GM19025 (cell line): ENCODE data around the gene DHRS1.
A peak's percentile ranks its signal among the peaks of the same experiment; 100 is the strongest.
"Not testable (repeated sequence)": the region's sequence is repeated elsewhere in the genome, so short reads cannot be mapped to it uniquely, and the experiment has no call there.

Experiments used
- ATAC-seq: cut with Tn5 transposase; IDR thresholded peaks from one replicate; pipeline ENCODE4 v1.9.1; 2021; ENCODE audit warnings: mild to moderate bottlenecking, low read depth, moderate library complexity; ENCODE audit not compliant: unreplicated experiment

Gene DHRS1

DNA sequence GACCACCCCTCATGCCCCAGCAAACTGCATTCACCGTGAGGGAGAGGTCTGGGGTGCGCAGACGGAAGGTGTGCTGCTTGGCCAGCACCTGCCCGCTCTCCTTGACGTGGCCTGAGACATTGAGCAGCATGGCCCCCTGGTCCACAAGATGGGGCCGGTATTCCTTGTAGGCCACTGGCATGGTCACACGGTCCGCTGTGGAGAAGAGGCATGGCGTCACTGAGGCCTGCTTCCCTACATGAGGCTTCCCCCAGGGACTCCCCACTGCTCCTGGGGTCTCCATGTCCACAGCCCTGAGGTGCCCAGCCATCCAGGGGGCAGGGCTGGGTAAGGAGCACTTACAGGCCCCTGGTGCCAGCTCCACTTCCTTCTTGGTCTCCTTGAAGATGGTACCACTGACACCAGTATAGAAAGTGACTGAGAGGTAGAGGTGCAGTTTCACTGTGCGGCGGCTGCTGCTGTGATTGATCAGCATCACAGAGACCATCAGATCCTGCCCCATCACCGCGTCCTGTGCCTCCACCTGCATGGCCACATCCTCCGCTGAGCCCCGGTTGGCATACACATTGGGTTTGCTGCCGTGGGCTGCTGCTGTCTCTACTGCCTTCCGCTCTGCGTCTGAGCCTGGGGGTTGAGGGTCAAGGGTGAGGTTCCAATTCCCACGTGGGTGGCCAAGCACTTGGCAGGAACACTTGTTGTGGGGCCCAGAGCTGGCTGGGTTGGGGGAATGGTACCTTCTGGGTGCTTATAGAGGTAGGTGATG lies 44.8 kb downstream of the DHRS1 start:
- ATAC-seq = no peak

DNA sequence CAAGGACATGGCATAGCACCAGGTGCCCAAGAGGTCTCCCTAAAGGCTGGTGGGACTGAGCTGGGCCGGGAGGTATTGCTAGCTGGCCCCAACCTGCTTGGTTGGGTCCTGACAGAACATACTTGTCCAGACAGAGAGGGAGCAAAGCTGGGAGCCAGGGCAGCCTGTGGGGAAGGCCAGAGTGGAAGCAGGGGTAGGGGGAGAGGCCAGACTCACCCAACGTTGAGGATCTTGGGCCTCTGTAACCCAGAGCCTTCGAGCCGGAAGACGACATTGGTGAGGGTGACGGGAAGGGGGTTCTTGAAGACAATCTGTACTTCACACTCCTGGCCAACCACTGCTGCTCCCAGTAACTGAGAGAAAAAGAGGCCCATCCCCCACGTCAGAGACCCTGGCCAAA lies 45.6 kb downstream of the DHRS1 start:
- no peak for ATAC-seq

DNA sequence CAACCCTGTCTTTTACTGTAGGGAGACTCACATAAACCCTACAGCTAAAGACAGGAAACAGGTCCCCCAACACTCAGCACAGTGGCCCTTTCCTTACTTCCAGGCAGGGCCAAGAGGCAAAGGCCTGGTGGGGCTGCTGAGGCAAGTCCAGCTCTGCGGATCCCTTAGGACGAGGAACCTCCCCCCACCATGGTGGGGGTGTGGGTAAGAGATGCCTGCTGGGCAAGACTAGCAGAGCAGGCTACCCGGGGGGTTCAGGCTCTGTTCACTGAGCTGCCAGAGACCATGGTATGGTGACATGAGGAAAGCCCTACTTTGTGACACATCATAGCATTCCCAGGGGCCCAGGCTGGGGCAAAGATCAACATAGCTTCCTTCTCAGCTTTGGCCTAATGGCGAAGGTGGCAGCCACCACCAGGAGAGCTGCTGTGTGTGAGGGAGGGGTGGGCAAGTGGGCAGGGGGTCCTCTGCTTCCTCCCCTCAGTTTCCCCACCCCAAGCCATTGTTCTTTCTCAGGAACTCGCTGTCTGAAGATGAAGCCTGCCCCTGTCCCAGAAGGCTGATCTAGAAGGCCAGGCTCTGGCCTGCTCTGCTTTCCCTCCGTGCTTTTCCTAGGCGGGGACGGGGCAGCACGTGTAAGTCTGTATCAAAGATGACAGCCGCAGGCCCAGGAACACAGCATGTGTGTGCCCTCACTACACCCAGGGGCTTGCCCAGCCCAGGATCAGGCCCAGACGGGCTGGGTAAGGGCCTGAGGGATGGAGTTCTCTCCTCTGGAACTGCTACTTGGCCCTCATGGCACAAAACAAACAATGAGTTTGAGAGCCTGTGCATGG lies 47.1 kb downstream of the DHRS1 start:
- ATAC-seq = no peak

GRCh38 chr14:24251880-24252288 lies 47.7 kb downstream of the DHRS1 start:
- ATAC-seq = no peak

DNA sequence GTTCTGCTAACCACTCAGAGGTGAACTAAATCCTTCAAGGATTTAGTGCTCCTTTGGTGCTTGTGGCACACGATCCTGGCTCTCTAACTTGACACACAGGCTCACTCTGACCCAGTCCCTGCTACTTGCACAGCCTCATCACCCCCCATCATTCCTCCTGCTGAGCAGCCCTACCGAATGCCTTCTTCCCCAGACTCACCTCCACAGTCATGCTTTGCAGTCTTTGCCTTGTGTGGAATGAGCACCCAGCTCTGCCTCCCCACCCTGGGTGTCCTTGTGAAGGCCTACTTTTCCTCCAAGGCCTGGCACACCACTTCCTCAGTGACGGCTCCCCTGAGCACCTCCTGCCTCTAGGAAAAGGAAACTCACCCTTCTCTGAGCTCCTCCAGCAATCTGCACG lies 49.2 kb downstream of the DHRS1 start:
- no peak for ATAC-seq

GRCh38 chr14:24249230-24250021 lies 50.2 kb downstream of the DHRS1 start:
- no peak for ATAC-seq

- no peak for ATAC-seq
These were observed 52.2 kb downstream of the DHRS1 start for GRCh38 chr14:24247422-24247821.

DNA sequence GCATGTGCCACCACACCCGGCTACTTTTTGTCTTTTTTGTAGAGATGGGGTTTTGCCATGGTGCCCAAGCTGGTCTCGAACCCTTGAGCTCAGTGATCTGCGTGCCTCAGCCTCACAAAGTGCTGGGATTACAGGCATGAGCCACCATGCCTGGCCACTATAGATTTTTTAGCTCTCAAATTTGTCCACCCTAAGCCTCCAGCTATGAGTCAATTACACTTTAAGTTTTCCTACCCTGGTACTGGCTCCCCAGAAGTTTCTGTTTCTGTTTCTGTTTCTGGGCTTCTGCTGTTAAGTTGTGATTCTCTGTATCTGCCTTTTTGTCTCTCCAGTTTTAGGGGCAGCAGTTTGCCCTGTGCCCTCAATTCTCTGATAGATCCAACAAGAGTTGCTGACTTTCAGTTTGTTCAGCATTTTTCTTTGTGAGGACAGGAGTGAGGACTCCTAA lies 52.8 kb downstream of the DHRS1 start:
- ATAC-seq = no peak

DNA sequence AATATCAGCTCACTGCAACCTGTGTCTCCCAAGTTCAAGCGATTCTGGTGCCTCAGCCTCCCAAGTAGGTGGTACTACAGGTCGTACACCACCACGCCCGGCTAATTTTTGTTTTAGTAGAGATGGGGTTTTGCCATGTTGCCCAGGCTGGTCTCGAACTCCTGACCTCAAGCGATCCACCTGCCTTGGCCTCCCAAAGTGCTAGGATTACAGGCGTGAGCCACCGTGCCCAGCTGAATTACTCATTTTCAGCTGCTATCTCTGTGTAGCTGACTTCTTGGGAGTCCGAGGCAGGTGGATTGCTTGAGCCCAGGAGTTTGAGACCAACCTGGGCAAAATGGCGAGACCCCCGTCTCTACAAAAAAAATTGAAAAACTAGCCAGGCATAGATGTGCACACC lies 54.2 kb downstream of the DHRS1 start:
- not testable (repeated sequence) for ATAC-seq

- ATAC-seq = no peak
These were observed 56.2 kb downstream of the DHRS1 start for GRCh38 chr14:24243336-24243836.

DNA sequence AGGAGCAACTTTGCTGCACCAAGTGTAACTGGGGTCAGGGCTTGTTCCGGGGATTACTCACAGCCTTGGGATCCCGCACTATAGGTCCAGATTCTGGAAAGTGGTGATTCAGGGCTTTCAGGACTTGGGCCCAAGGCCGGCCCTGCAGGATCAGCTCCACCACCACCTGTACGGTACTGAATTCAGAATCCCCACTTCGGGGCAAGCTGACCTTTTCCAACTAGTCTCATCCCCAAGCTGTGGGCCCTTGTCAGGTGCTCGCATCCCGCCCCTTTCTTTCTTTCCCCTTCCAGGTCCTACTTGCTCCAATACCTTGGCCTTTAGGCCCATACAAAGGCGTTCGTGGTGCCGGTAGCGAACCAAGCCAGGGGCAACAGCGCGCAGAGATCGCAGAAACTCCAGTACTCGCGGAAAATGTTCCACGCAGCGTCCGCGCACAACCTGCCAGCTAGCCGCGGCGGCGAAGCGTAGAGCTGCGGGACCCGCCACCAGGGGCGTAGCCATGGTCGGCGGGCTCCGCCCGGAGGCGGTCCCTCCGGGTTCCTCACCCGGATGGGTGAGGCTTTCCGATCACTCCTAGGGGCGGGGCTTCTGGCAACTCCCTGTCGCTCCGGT lies 57.6 kb downstream of the DHRS1 start:
- peak; percentile 76 for ATAC-seq
